CD4-positive, alpha-beta T cell (primary cell): ENCODE data around the gene INPP5F. TPM values are rescaled to one million over a fixed set of nuclear protein-coding genes. Genes with fewer than 3 reads are reported as not detected.

Source experiments
- ATAC-seq: fragments of 200-7000 bp; cut with Tn5 transposase; one replicate; pipeline ENCODE4 v1.10.0; 2022; ENCODE audit warnings: mild to moderate bottlenecking; ENCODE audit not compliant: poor library complexity
- CTCF ChIA-PET: fragments of 350-600 bp; sonication (Branson Sonifier 250); formaldehyde crosslinking; loops from one replicate; lab custom pipeline; 2021; ENCODE audit warnings: antibody characterized with exemption, inconsistent platforms; lab: Charles Lee
- POLR2A ChIA-PET: fragments of 350-600 bp; sonication (Branson Sonifier 250); formaldehyde crosslinking; loops from one replicate; lab custom pipeline; 2021; ENCODE audit warnings: antibody characterized with exemption, inconsistent platforms; lab: Charles Lee
- DNase-seq, 14 experiments: peaks; one replicate each; pipeline ENCODE4 v3.0.0-alpha.2; 2013 to 2020; ENCODE audit warnings: mixed read lengths in 2 of 14
- H3K27ac ChIP-seq, 2 donors: one replicate each; pipeline versions ENCODE4 v1.5.1 to v1.7.0; 2013; ENCODE audit warnings: low read length in 2 of 2, low read depth in 1 of 2, mild to moderate bottlenecking in 1 of 2
- H3K27me3 ChIP-seq, 2 experiments: 1 replicate in 1 of 2; 2 replicates in 1 of 2; pipeline versions ENCODE4 v1.6.1 to v1.7.0; 2013; ENCODE audit warnings: low read length in 2 of 2, control low read depth in 1 of 2, mild to moderate bottlenecking in 1 of 2, moderate library complexity in 1 of 2; ENCODE audit not compliant: insufficient read depth in 2 of 2, control insufficient read depth in 1 of 2
- H3K36me3 ChIP-seq: one replicate; pipeline ENCODE4 v1.6.1; 2013; ENCODE audit warnings: low read length, control low read depth; ENCODE audit not compliant: insufficient read depth
- H3K4me1 ChIP-seq: one replicate; pipeline ENCODE4 v1.6.1; 2013; ENCODE audit warnings: low read length, control low read depth; ENCODE audit not compliant: insufficient read depth
- H3K4me3 ChIP-seq: one replicate; pipeline ENCODE4 v1.5.1; 2013; ENCODE audit warnings: mild to moderate bottlenecking, low read length, moderate library complexity
- H3K9me3 ChIP-seq, 2 experiments: 1 replicate in 1 of 2; 2 replicates in 1 of 2; pipeline versions ENCODE4 v1.6.1 to v1.7.0; 2013; ENCODE audit warnings: low read length in 2 of 2, mild to moderate bottlenecking in 2 of 2, control low read depth in 1 of 2, moderate library complexity in 1 of 2; ENCODE audit not compliant: control insufficient read depth in 1 of 2, insufficient read depth in 1 of 2
- H3K27ac Mint-ChIP-seq: one replicate; pipeline ENCODE4 v1.8.0; 2020; ENCODE audit warnings: mixed read lengths
- H3K27me3 Mint-ChIP-seq: one replicate; pipeline ENCODE4 v1.8.0; 2021; ENCODE audit warnings: mixed read lengths
- H3K36me3 Mint-ChIP-seq: one replicate; pipeline ENCODE4 v1.8.0; 2021; ENCODE audit warnings: low read depth, mixed read lengths
- H3K4me1 Mint-ChIP-seq: one replicate; pipeline ENCODE4 v1.8.0; 2021; ENCODE audit warnings: low read depth, mixed read lengths
- H3K4me3 Mint-ChIP-seq: one replicate; pipeline ENCODE4 v1.8.0; 2020; ENCODE audit warnings: mild to moderate bottlenecking, mixed read lengths
- H3K9me3 Mint-ChIP-seq: one replicate; pipeline ENCODE4 v1.8.0; 2020; ENCODE audit warnings: mixed read lengths
- intact Hi-C, 2 experiments: fragments of 100-400 bp; cut with DNase I in 1 of 2; cut with micrococcal nuclease in 1 of 2; formaldehyde crosslinking; loops; one replicate each; pipeline versions ENCODE4 v1.15.1 to v1.9.0; 2023 to 2025; cut with DNase I, micrococcal nuclease
- total RNA-seq, 174 experiments: library from RNA in 2 of 174; stranded (reverse) in 2 of 174; gene quantifications; one replicate each; pipeline ENCODE4 v1.2.3 and lab custom pipeline; 2021 to 2026
- TF ChIP-seq, protein P1 (sequence below): fragments of 200-600 bp; IDR thresholded peaks from one replicate; pipeline ENCODE4 v1.8.0; 2022; ENCODE audit warnings: antibody characterized with exemption, mild to moderate bottlenecking

The INPP5F gene
- total RNA-seq, 2 experiments from 2014 or later: 6.2 to 6.4 TPM

GRCh38 chr10:119827430-119827829 is 101.6 kb downstream of the INPP5F start:
- ATAC-seq (no peak), DNase-seq (no peak)
- Histone ChIP-seq H3K27ac (no peak overlapping the region), H3K4me3 (no peak overlapping the region), H3K36me3 (peaks cover 51% of the 10 kb centered on the region), H3K4me1 (no peaks in the 10 kb centered on the region), H3K9me3 (no peaks in the 10 kb centered on the region), H3K27me3 (no peaks in the 10 kb centered on the region)
- CTCF ChIA-PET: no interaction called here
- intact Hi-C loops: no loop called here
- POLR2A ChIA-PET: no interaction called here
- TF ChIP-seq, protein P1, sequence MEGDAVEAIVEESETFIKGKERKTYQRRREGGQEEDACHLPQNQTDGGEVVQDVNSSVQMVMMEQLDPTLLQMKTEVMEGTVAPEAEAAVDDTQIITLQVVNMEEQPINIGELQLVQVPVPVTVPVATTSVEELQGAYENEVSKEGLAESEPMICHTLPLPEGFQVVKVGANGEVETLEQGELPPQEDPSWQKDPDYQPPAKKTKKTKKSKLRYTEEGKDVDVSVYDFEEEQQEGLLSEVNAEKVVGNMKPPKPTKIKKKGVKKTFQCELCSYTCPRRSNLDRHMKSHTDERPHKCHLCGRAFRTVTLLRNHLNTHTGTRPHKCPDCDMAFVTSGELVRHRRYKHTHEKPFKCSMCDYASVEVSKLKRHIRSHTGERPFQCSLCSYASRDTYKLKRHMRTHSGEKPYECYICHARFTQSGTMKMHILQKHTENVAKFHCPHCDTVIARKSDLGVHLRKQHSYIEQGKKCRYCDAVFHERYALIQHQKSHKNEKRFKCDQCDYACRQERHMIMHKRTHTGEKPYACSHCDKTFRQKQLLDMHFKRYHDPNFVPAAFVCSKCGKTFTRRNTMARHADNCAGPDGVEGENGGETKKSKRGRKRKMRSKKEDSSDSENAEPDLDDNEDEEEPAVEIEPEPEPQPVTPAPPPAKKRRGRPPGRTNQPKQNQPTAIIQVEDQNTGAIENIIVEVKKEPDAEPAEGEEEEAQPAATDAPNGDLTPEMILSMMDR: no peak
- Mint-ChIP-seq H3K27ac (peak overlapping the region; percentile 61), H3K4me1 (no peaks in the 10 kb centered on the region), H3K4me3 (no peak overlapping the region), H3K9me3 (no peaks in the 10 kb centered on the region), H3K36me3 (peaks cover 76% of the 10 kb centered on the region), H3K27me3 (no peaks in the 10 kb centered on the region)

DNA sequence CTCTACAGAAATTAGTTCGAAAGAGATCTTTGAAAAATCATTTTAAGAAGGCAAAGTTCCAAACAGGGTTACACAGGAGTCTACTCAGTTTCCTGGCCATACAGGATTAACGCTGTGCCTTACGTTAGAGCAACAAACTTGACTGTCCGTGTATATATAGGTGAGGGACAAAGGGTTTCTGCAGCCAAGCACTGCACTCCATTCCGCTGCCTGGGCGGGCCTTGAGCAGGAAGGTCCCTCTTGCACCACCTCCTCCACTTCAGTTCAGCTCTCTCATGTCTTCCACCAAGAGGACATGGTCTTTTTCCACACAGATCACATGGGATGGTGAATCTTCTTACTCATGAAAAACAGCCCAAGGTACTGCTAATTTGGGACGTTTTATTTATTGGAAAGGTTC is 103.6 kb downstream of the INPP5F start:
- Mint-ChIP-seq H3K36me3 (peaks cover 78% of the 10 kb centered on the region), H3K9me3 (no peaks in the 10 kb centered on the region), H3K27ac (peak overlapping the region; percentile 42), H3K4me1 (peaks cover 6% of the 10 kb centered on the region), H3K27me3 (no peaks in the 10 kb centered on the region), H3K4me3 (no peak overlapping the region)
- peaks cover 65% of the 10 kb centered on the region for H3K36me3 ChIP-seq
- no peak for DNase-seq
- no peak for ATAC-seq
- no peak overlapping the region for H3K4me3 ChIP-seq
- ChIA-PET POLR2A (no interaction called here), CTCF (no interaction called here)
- TF ChIP-seq, protein P1: no peak
- H3K9me3 ChIP-seq: no peaks in the 10 kb centered on the region
- no peaks in the 10 kb centered on the region for H3K27me3 ChIP-seq
- H3K4me1 ChIP-seq: no peaks in the 10 kb centered on the region
- no peak overlapping the region for H3K27ac ChIP-seq
- intact Hi-C loops: no loop called here

DNA sequence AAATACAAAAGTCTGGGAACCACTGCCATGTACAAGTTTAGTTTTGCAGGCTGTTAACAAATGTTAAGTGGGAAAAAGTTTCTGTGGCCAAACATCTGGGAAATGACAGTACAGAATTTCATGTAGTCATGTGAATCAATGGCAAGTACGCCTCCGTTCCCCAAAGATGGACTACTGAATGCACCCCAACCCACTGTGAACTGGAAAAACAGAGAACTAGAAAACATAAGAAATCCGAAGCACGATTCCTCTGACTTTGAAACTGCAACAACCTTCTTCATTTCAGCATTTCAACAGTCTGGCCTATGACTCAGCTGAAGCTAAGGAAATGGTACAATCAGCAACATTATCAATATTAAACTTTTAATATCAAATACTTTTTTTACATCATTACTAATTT is 105.0 kb downstream of the INPP5F start:
- no peaks in the 10 kb centered on the region for H3K9me3 ChIP-seq
- peaks cover 79% of the 10 kb centered on the region for H3K36me3 ChIP-seq
- no peaks in the 10 kb centered on the region for H3K4me1 ChIP-seq
- H3K27me3 ChIP-seq: no peaks in the 10 kb centered on the region
- Mint-ChIP-seq H3K36me3 (peaks cover 86% of the 10 kb centered on the region), H3K27me3 (no peaks in the 10 kb centered on the region), H3K4me3 (no peak overlapping the region), H3K4me1 (peaks cover 6% of the 10 kb centered on the region), H3K9me3 (no peaks in the 10 kb centered on the region), H3K27ac (no peak overlapping the region)
- TF ChIP-seq, protein P1: no peak
- intact Hi-C loops: no loop called here
- no peak for DNase-seq
- ATAC-seq: no peak
- H3K4me3 ChIP-seq: no peak overlapping the region
- CTCF ChIA-PET: interaction anchor here (1.2 kb wide), 1 partner anchor 145 kb away, joined by 3 read pairs; no protein-coding TSS in a partner anchor
- POLR2A ChIA-PET: no interaction called here
- no peak overlapping the region for H3K27ac ChIP-seq
